Kidney (tissue), 14 donors: ENCODE data around the gene ARHGEF17. TPM values are rescaled to one million over a fixed set of nuclear protein-coding genes. Genes with fewer than 3 reads are reported as not detected.
A peak's percentile ranks its signal among the peaks of the same experiment; 100 is the strongest.

Source experiments
- DNase-seq, 5 donors: peaks; one replicate each; pipeline ENCODE4 v3.0.0-alpha.2; 2013 to 2020
- FAIRE-seq: peaks from 2 replicates; lab custom pipeline; 2012; peaks lifted over from hg19 to GRCh38; lab: Jason Lieb, UNC
- H3K27ac ChIP-seq, 2 donors: one replicate each; pipeline ENCODE4 v1.7.0; 2013; ENCODE audit warnings: low read depth in 2 of 2, low read length in 2 of 2, inconsistent platforms in 1 of 2
- H3K27me3 ChIP-seq: one replicate; pipeline ENCODE4 v1.7.1; 2013; ENCODE audit warnings: low read length, inconsistent platforms; ENCODE audit not compliant: control insufficient read depth, insufficient read depth
- H3K36me3 ChIP-seq, 3 donors: one replicate each; pipeline versions ENCODE4 v1.7.0 to v1.7.1; 2013; ENCODE audit warnings: low read length in 3 of 3, control low read depth in 1 of 3, inconsistent platforms in 1 of 3; ENCODE audit not compliant: insufficient read depth in 3 of 3, control insufficient read depth in 2 of 3
- H3K4me1 ChIP-seq, 3 donors: one replicate each; pipeline versions ENCODE4 v1.7.0 to v1.7.1; 2013; ENCODE audit warnings: low read length in 3 of 3, inconsistent platforms in 1 of 3, low read depth in 1 of 3; ENCODE audit not compliant: control insufficient read depth in 2 of 3, insufficient read depth in 2 of 3
- H3K4me3 ChIP-seq, 3 donors: one replicate each; pipeline versions ENCODE4 v1.7.0 to v1.8.1; 2013; ENCODE audit warnings: low read length in 3 of 3, control low read depth in 1 of 3, inconsistent platforms in 1 of 3
- H3K9ac ChIP-seq, 3 donors: one replicate each; pipeline versions ENCODE4 v1.7.0 to v1.7.1; 2013; ENCODE audit warnings: low read length in 3 of 3, control low read depth in 1 of 3, inconsistent platforms in 1 of 3
- H3K9me3 ChIP-seq, 3 donors: one replicate each; pipeline versions ENCODE4 v1.7.0 to v1.7.1; 2013; ENCODE audit warnings: low read length in 3 of 3, control low read depth in 1 of 3, inconsistent platforms in 1 of 3; ENCODE audit not compliant: control insufficient read depth in 2 of 3, insufficient read depth in 1 of 3
- intact Hi-C: fragments of 100-400 bp; cut with DNase I; formaldehyde crosslinking; loops from one replicate; pipeline ENCODE4 v1.11.1; 2022
- polyA plus RNA-seq: library from polyadenylated mRNA; stranded (reverse); fragments of 350-450 nt; fragmentation: Illumina TruSeq; extraction: RNeasy Lipid Tissue Mini Kit (QIAGEN cat#74804); gene quantifications from one replicate; pipeline ENCODE4 v1.2.3, GENCODE V29; 2014; ENCODE audit warnings: low read depth, low replicate concordance; ENCODE audit not compliant: insufficient read depth
- total RNA-seq: library from RNA; stranded (reverse); fragmentation: NEBNext Ultra II Directional; extraction: Animal tissue kit (Norgen Biotek cat#: 25700); gene quantifications from one replicate; pipeline ENCODE4 v1.2.1, GENCODE V29; 2021
- TF ChIP-seq, protein P1 (sequence below): IDR thresholded peaks from 3 replicates; pipeline ENCODE4 v1.5.1; 2012; ENCODE audit warnings: mild to moderate bottlenecking, moderate library complexity, borderline replicate concordance; ENCODE audit not compliant: insufficient read depth; ENCODE audit errors: extremely low read depth
- donor health status: control.
- donor health status: control.
- donor health status: control.
- donor health status: control.
- donor health status: control.
- donor health status: DM: yes; HTN: yes; CAD: no.
- donor health status: Normal renal cell carcinoma (clear cell type).

Gene ARHGEF17
- total and polyA plus RNA-seq, 2 donors from 2014 or later, result 36.6 to 68.2 TPM

DNA sequence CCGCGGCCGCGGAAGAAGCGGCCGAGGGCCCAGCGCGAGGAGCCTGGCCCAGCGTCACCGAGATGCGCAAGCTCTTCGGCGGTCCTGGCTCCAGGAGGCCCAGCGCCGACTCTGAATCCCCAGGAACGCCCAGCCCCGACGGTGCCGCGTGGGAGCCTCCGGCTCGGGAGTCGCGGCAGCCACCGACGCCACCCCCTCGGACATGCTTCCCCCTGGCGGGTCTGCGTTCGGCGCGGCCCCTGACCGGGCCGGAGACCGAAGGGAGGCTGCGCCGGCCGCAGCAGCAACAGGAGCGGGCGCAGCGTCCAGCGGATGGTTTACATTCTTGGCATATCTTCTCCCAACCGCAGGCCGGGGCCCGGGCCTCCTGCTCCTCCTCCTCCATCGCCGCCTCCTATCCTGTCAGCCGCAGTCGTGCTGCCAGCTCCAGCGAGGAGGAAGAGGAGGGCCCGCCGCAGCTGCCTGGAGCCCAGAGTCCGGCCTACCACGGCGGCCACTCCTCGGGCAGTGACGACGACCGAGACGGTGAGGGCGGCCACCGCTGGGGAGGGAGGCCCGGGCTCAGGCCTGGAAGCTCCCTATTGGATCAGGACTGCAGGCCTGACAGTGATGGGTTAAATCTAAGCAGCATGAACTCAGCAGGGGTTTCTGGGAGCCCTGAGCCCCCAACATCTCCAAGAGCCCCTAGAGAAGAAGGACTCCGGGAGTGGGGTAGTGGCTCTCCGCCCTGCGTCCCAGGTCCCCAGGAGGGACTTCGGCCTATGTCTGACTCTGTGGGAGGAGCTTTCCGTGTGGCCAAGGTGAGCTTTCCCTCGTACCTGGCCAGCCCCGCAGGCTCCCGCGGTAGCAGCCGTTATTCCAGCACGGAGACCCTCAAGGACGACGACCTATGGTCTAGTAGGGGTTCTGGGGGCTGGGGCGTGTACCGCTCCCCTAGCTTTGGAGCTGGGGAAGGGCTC, 1.2 kb downstream of the ARHGEF17 start:
- intact Hi-C loops, result no loop called here
- peak overlapping the region; percentile 97 for H3K27ac ChIP-seq
- DNase-seq (peak; percentile 86 to 98 (median 91)), FAIRE-seq (no peak)
- peaks cover 6 to 43% (median 31%) of the 10 kb centered on the region in 3 donors for H3K4me1 ChIP-seq
- peak overlapping the region; percentile 20 to 86 (median 20) for H3K9ac ChIP-seq
- no peaks in the 10 kb centered on the region for H3K27me3 ChIP-seq
- H3K4me3 ChIP-seq, result peak overlapping the region; percentile 58 to 79 (median 65)
- no peaks in the 10 kb centered on the region for H3K9me3 ChIP-seq
- peaks cover 0 to 20% (median 0%) of the 10 kb centered on the region in 3 donors for H3K36me3 ChIP-seq
- TF ChIP-seq, protein P1, sequence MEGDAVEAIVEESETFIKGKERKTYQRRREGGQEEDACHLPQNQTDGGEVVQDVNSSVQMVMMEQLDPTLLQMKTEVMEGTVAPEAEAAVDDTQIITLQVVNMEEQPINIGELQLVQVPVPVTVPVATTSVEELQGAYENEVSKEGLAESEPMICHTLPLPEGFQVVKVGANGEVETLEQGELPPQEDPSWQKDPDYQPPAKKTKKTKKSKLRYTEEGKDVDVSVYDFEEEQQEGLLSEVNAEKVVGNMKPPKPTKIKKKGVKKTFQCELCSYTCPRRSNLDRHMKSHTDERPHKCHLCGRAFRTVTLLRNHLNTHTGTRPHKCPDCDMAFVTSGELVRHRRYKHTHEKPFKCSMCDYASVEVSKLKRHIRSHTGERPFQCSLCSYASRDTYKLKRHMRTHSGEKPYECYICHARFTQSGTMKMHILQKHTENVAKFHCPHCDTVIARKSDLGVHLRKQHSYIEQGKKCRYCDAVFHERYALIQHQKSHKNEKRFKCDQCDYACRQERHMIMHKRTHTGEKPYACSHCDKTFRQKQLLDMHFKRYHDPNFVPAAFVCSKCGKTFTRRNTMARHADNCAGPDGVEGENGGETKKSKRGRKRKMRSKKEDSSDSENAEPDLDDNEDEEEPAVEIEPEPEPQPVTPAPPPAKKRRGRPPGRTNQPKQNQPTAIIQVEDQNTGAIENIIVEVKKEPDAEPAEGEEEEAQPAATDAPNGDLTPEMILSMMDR, result no peak

DNA sequence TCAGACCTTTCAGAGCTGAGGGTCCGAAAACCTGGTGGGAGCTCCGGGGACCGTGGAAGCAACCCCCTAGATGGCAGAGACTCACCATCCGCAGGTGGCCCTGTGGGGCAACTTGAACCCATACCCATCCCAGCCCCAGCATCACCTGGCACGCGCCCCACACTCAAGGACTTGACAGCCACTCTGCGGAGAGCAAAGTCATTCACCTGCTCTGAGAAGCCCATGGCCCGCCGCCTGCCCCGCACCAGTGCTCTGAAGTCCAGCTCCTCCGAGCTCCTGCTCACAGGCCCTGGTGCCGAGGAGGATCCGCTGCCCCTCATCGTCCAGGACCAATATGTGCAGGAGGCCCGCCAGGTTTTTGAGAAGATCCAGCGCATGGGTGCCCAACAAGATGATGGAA, 2.0 kb downstream of the ARHGEF17 start:
- Histone ChIP-seq H3K36me3 (peaks cover 0 to 20% (median 0%) of the 10 kb centered on the region in 3 donors), H3K9ac (peak overlapping the region in 2 of 3 donors; percentile 20 to 86), H3K4me3 (peak overlapping the region; percentile 58 to 79 (median 65)), H3K9me3 (no peaks in the 10 kb centered on the region), H3K27ac (peak overlapping the region; percentile 97), H3K27me3 (no peaks in the 10 kb centered on the region), H3K4me1 (peaks cover 10 to 51% (median 38%) of the 10 kb centered on the region in 3 donors)
- DNase-seq (peak in 1 of 5 donors; percentile 81), FAIRE-seq (no peak)
- intact Hi-C loops, result no loop called here
- TF ChIP-seq, protein P1, result no peak

DNA sequence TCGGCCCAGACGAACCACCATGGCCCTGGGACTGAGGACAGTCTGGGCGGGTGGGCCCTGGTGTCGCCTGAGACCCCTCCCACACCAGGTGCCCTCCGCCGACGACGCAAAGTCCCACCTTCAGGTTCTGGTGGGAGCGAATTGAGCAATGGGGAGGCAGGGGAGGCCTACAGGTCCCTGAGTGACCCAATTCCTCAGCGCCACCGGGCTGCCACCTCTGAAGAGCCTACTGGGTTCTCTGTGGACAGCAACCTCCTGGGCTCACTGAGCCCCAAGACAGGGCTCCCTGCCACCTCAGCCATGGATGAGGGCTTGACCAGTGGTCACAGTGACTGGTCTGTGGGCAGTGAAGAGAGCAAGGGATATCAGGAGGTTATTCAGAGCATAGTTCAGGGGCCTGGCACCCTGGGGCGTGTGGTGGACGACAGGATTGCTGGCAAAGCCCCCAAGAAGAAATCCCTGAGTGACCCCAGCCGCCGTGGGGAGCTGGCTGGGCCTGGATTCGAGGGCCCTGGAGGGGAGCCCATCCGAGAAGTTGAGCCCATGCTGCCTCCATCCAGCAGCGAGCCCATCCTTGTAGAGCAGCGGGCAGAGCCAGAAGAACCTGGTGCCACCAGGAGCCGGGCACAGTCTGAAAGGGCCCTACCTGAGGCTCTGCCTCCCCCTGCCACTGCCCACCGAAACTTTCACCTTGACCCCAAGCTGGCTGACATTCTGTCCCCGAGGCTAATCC, 2.8 kb downstream of the ARHGEF17 start:
- no peaks in the 10 kb centered on the region for H3K27me3 ChIP-seq
- peaks cover 0 to 20% (median 0%) of the 10 kb centered on the region in 3 donors for H3K36me3 ChIP-seq
- peak overlapping the region in 2 of 3 donors; percentile 53 to 79 for H3K4me3 ChIP-seq
- FAIRE-seq (no peak), DNase-seq (no peak)
- peak overlapping the region; percentile 73 to 97 for H3K27ac ChIP-seq
- intact Hi-C loops, result no loop called here
- peak overlapping the region in 2 of 3 donors; percentile 71 to 86 for H3K9ac ChIP-seq
- H3K4me1 ChIP-seq, result peaks cover 10 to 59% (median 43%) of the 10 kb centered on the region in 3 donors
- H3K9me3 ChIP-seq, result no peaks in the 10 kb centered on the region
- TF ChIP-seq, protein P1, result no peak
